H1 (cell line): Measurements from ENCODE around the gene TAT.

Experiments used
- BRCA1 ChIP-seq: IDR thresholded peaks from 2 replicates; pipeline ENCODE4 v1.6.1; 2012; ENCODE audit warnings: low read depth, low read length, improper control_type of control experiment
- EP300 ChIP-seq, 2 experiments: IDR thresholded peaks; 1 replicate in 1 of 2; 2 replicates in 1 of 2; pipeline ENCODE4 v1.6.1; 2011 to 2012; ENCODE audit warnings: low read depth in 2 of 2, low read length in 2 of 2, mild to moderate bottlenecking in 2 of 2, borderline replicate concordance in 1 of 2, inconsistent platforms in 1 of 2, moderate library complexity in 1 of 2
- EZH2 ChIP-seq: fragments of 200-600 bp; sonication (generic); IDR thresholded peaks from 2 replicates; pipeline ENCODE4 v1.7.1; 2012; ENCODE audit warnings: low read depth, mild to moderate bottlenecking, moderate library complexity, low read length, inconsistent platforms; ENCODE audit not compliant: severe bottlenecking
- GTF2F1 ChIP-seq: IDR thresholded peaks from 2 replicates; pipeline ENCODE4 v1.6.1; 2012; ENCODE audit warnings: low read depth, low read length, improper control_type of control experiment, borderline replicate concordance
- HDAC2 ChIP-seq, 2 experiments: fragments of 300-600 bp in 1 of 2; sonication (generic) in 1 of 2; IDR thresholded peaks; 2 replicates each; pipeline ENCODE4 v1.6.1; 2011 to 2012; ENCODE audit warnings: low read depth in 2 of 2, low read length in 2 of 2, mild to moderate bottlenecking in 2 of 2, moderate library complexity in 2 of 2, borderline replicate concordance in 1 of 2, inconsistent platforms in 1 of 2
- SP1 ChIP-seq: IDR thresholded peaks from 2 replicates; pipeline ENCODE4 v1.6.1; 2011; ENCODE audit warnings: low read depth, low read length
- TF ChIP-seq, protein P1 (sequence below): IDR thresholded peaks from 2 replicates; pipeline ENCODE4 v1.6.1; 2011; ENCODE audit warnings: low read depth, mild to moderate bottlenecking, low read length; ENCODE audit not compliant: insufficient read depth

DNA sequence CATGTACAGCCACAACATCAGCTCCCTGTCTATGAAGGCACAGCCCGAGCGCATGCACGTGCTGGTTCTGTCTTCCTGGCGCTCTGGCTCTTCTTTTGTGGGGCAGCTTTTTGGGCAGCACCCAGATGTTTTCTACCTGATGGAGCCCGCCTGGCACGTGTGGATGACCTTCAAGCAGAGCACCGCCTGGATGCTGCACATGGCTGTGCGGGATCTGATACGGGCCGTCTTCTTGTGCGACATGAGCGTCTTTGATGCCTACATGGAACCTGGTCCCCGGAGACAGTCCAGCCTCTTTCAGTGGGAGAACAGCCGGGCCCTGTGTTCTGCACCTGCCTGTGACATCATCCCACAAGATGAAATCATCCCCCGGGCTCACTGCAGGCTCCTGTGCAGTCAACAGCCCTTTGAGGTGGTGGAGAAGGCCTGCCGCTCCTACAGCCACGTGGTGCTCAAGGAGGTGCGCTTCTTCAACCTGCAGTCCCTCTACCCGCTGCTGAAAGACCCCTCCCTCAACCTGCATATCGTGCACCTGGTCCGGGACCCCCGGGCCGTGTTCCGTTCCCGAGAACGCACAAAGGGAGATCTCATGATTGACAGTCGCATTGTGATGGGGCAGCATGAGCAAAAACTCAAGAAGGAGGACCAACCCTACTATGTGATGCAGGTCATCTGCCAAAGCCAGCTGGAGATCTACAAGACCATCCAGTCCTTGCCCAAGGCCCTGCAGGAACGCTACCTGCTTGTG is 40.0 kb downstream of the TAT start:
- TF ChIP-seq BRCA1 (no peak), EP300 (IDR thresholded peaks at IDR 0.05; ENCODE audit: borderline replicate concordance in 1 of 2, low read depth in 2 of 2, low read length in 2 of 2) (no peak), EZH2 (no peak), GTF2F1 (no peak), HDAC2 (IDR thresholded peaks at IDR 0.05; ENCODE audit: borderline replicate concordance in 1 of 2, low read depth in 2 of 2, low read length in 2 of 2) (no peak), SP1 (no peak)
- TF ChIP-seq, protein P1, sequence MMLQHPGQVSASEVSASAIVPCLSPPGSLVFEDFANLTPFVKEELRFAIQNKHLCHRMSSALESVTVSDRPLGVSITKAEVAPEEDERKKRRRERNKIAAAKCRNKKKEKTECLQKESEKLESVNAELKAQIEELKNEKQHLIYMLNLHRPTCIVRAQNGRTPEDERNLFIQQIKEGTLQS = no peak
